SK-N-SH (cell line): Measurements from ENCODE around the gene SERF1B. TPM values are rescaled to one million over a fixed set of nuclear protein-coding genes. Genes with fewer than 3 reads are reported as not detected.
"Not testable (repeated sequence)": the region's sequence is repeated elsewhere in the genome, so short reads cannot be mapped to it uniquely, and the experiment has no call there.

ENCODE experiments used
- CTCF ChIA-PET: fragments of 300-600, 350-600 bp; formaldehyde crosslinking; extraction: SDS; loops from one replicate; lab custom pipeline; 2021; lab: Yijun Ruan, JAX
- POLR2A ChIA-PET: fragments of 350-600 bp; sonication (Branson Sonifier 250); formaldehyde crosslinking; extraction: SDS; loops from one replicate; lab custom pipeline; 2020; ENCODE audit warnings: antibody characterized with exemption, inconsistent platforms; lab: Yijun Ruan, JAX
- DNase-seq: peaks from one replicate; pipeline ENCODE4 v3.0.0; 2012
- H2AFZ ChIP-seq: fragments of 200-600 bp; sonication (generic); 2 replicates; pipeline ENCODE4 v1.8.1; 2016; ENCODE audit warnings: antibody characterized with exemption, mild to moderate bottlenecking, low read depth
- H3F3A ChIP-seq: fragments of 200-600 bp; sonication (generic); replicated peaks from 2 replicates; pipeline ENCODE3; 2016; ENCODE audit warnings: antibody characterized with exemption, mild to moderate bottlenecking; ENCODE audit not compliant: insufficient read depth
- H3K27ac ChIP-seq, 2 experiments: fragments of 200-500 bp in 1 of 2; fragments of 200-600 bp in 1 of 2; sonication (Bioruptor generic) in 1 of 2; sonication (generic), shearing (Covaris generic) in 1 of 2; 2 replicates each; pipeline versions ENCODE4 v1.5.1 to v1.6.1; 2014 to 2016; ENCODE audit warnings: low read depth in 2 of 2, inconsistent platforms in 1 of 2, low read length in 1 of 2, mild to moderate bottlenecking in 1 of 2, mixed read lengths in 1 of 2
- H3K27me3 ChIP-seq: fragments of 200-600 bp; sonication (generic), shearing (Covaris generic); 2 replicates; pipeline ENCODE4 v1.6.1; 2016; ENCODE audit warnings: mixed run types; ENCODE audit not compliant: insufficient read depth
- H3K36me3 ChIP-seq, 2 experiments: fragments of 200-500 bp in 1 of 2; fragments of 200-600 bp in 1 of 2; sonication (Bioruptor generic) in 1 of 2; sonication (generic) in 1 of 2; replicated peaks in 1 of 2; 2 replicates each; pipeline versions ENCODE3 to v1.5.1; 2014 to 2016; ENCODE audit warnings: low read length in 1 of 2, mild to moderate bottlenecking in 1 of 2; ENCODE audit not compliant: insufficient read depth in 2 of 2, control insufficient read depth in 1 of 2
- H3K4me1 ChIP-seq, 2 experiments: fragments of 200-500 bp in 1 of 2; fragments of 200-600 bp in 1 of 2; sonication (Bioruptor generic) in 1 of 2; sonication (generic), shearing (Covaris generic) in 1 of 2; 2 replicates each; pipeline versions ENCODE4 v1.5.1 to v1.6.1; 2014 to 2016; ENCODE audit warnings: low read depth in 1 of 2, low read length in 1 of 2, mixed run types in 1 of 2; ENCODE audit not compliant: insufficient read depth in 2 of 2, control insufficient read depth in 1 of 2
- H3K4me2 ChIP-seq: fragments of 200-600 bp; sonication (generic), shearing (Covaris generic); 2 replicates; pipeline ENCODE4 v1.6.1; 2017; ENCODE audit warnings: mixed run types
- H3K4me3 ChIP-seq, 2 experiments: fragments of 200-500 bp in 1 of 2; fragments of 200-600 bp in 1 of 2; sonication (Bioruptor generic) in 1 of 2; sonication (generic), shearing (Covaris generic) in 1 of 2; 2 replicates each; pipeline versions ENCODE4 v1.5.1 to v1.8.1; 2014 to 2016; ENCODE audit warnings: low read depth in 2 of 2, inconsistent platforms in 1 of 2, low read length in 1 of 2, mild to moderate bottlenecking in 1 of 2, mixed read lengths in 1 of 2, moderate library complexity in 1 of 2
- H3K79me2 ChIP-seq: fragments of 200-600 bp; sonication (generic); 2 replicates; pipeline ENCODE4 v1.8.1; 2017; ENCODE audit warnings: mild to moderate bottlenecking; ENCODE audit not compliant: insufficient read depth
- H3K9ac ChIP-seq: fragments of 200-600 bp; sonication (generic); 2 replicates; pipeline ENCODE4 v1.6.1; 2017; ENCODE audit warnings: mixed run types
- H3K9me2 ChIP-seq: fragments of 200-600 bp; sonication (generic); 2 replicates; pipeline ENCODE4 v1.6.1; 2017; ENCODE audit warnings: mixed run types
- H3K9me3 ChIP-seq: fragments of 200-600 bp; sonication (generic); 2 replicates; pipeline ENCODE4 v1.6.1; 2017; ENCODE audit warnings: mixed run types, mild to moderate bottlenecking, moderate library complexity
- H4K20me1 ChIP-seq: fragments of 200-600 bp; sonication (generic); 2 replicates; pipeline ENCODE4 v1.6.1; 2017; ENCODE audit warnings: mild to moderate bottlenecking, mixed run types; ENCODE audit not compliant: insufficient read depth
- WGBS: methylation state at CpG from one replicate; pipeline ENCODE4 v1.1.6; 2017; ENCODE audit warnings: low lambda C conversion rate; 5-methylcytosine and 5-hydroxymethylcytosine counted together
- polyA plus RNA-seq, 3 experiments: library from polyadenylated mRNA; depleted of rRNA; stranded (reverse); fragments of >200 nt; gene quantifications; 2 replicates each; pipeline ENCODE4 v1.2.3, GENCODE V29; 2012

SERF1B gene
- polyA plus RNA-seq, 1 of the 3 experiments (the other 2 are of a cell fraction): 69.3 TPM

- H3K27me3 ChIP-seq, H2AFZ ChIP-seq, H3K9ac ChIP-seq, H3K79me2 ChIP-seq, H3K36me3 ChIP-seq, H3K4me1 ChIP-seq, CTCF ChIA-PET, H3K4me2 ChIP-seq, H3K9me3 ChIP-seq, H4K20me1 ChIP-seq, DNase-seq, H3K4me3 ChIP-seq, H3F3A ChIP-seq, H3K9me2 ChIP-seq, POLR2A ChIA-PET, H3K27ac ChIP-seq: not testable (repeated sequence)
Measured at GRCh38 chr5:70041411-70041810, 16.4 kb downstream of the SERF1B start.

GRCh38 chr5:70049790-70050142 is 24.7 kb downstream of the SERF1B start:
- H3K4me2 ChIP-seq, H3K79me2 ChIP-seq, H3K4me1 ChIP-seq, H3K9ac ChIP-seq, POLR2A ChIA-PET, H2AFZ ChIP-seq, DNase-seq, H3K27ac ChIP-seq, H3K4me3 ChIP-seq, H3K36me3 ChIP-seq, H3K9me2 ChIP-seq, H4K20me1 ChIP-seq, CTCF ChIA-PET, H3K27me3 ChIP-seq, H3K9me3 ChIP-seq, H3F3A ChIP-seq: not testable (repeated sequence)
- no CpG with 5 or more reads among the region's 16 CpGs for WGBS

- H3K9me3 ChIP-seq, H3K79me2 ChIP-seq, CTCF ChIA-PET, DNase-seq, H3K9ac ChIP-seq, H3F3A ChIP-seq, H3K4me2 ChIP-seq, H3K27me3 ChIP-seq, H3K36me3 ChIP-seq, H3K4me3 ChIP-seq, H3K27ac ChIP-seq, POLR2A ChIA-PET, H3K9me2 ChIP-seq, H4K20me1 ChIP-seq, H3K4me1 ChIP-seq, H2AFZ ChIP-seq: not testable (repeated sequence)
- WGBS: no CpG with 5 or more reads among the region's 6 CpGs
Measured at GRCh38 chr5:70056289-70056942, 31.4 kb downstream of the SERF1B start.

DNA sequence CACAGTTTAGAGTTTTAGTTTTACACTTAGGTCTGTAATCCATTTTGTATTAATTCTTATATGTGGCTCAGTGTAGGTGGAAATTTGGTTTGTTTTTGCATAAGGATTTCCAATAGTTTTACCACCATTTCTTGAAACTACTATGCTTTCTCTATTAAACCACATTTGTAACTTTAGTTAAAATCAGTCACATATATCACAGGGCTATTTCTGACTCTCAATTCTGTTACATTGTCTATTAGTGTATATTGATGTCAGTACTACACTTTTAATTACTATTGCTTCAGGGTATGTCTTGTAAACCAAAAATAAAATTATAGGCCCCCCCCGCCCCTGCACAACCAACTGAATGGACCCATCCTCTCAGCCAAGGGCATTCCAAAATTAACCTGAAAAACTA is 32.1 kb downstream of the SERF1B start:
- H3F3A ChIP-seq, H2AFZ ChIP-seq, H3K9me2 ChIP-seq, H3K4me1 ChIP-seq, H3K27ac ChIP-seq, DNase-seq, CTCF ChIA-PET, H3K36me3 ChIP-seq, POLR2A ChIA-PET, H3K79me2 ChIP-seq, H3K9me3 ChIP-seq, H3K27me3 ChIP-seq, H3K4me3 ChIP-seq, H3K9ac ChIP-seq, H4K20me1 ChIP-seq, H3K4me2 ChIP-seq: not testable (repeated sequence)
- no CpG with 5 or more reads among the region's 1 CpG for WGBS

GRCh38 chr5:70077632-70078031 is 52.6 kb downstream of the SERF1B start:
- H3K9ac ChIP-seq, H3K79me2 ChIP-seq, H3K4me2 ChIP-seq, H3K9me3 ChIP-seq, H3K27me3 ChIP-seq, H3K27ac ChIP-seq, H3K4me3 ChIP-seq, H3K4me1 ChIP-seq, H2AFZ ChIP-seq, H3K36me3 ChIP-seq, H3K9me2 ChIP-seq, H4K20me1 ChIP-seq, DNase-seq, CTCF ChIA-PET, H3F3A ChIP-seq, POLR2A ChIA-PET: not testable (repeated sequence)
- WGBS: 100% methylated on average over 5 of the region's 8 CpGs

DNA sequence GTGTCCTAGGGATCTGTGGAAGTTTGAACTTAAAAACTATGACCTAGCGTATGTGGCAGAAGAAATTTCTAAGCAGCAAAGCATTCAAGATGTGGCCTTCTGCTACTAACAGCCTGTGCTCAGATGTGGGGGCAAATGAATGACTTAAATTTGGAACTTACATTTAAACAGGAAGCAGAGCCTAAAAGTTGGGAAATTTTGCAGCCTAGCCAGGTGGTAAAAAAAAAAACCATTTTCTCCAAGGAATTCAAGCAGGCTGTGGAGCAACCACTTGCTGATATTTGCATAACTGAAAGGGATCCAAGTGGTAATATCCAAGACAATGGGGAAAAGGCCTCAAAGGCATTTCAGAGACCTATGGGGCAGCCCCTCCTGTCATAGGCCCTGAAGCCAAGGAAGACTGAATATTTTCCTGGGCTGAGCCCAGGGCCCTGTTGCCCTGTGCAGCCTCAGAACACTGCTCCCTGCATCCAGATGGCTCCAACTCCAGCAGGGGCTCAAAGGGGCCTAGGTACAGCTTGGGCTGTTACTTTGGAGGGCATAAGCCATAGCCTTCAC is 63.9 kb downstream of the SERF1B start:
- H3F3A ChIP-seq, H3K9me3 ChIP-seq, DNase-seq, H3K9me2 ChIP-seq, H3K9ac ChIP-seq, CTCF ChIA-PET, H3K4me2 ChIP-seq, H4K20me1 ChIP-seq, POLR2A ChIA-PET, H3K4me1 ChIP-seq, H3K79me2 ChIP-seq, H2AFZ ChIP-seq, H3K27ac ChIP-seq, H3K36me3 ChIP-seq, H3K4me3 ChIP-seq, H3K27me3 ChIP-seq: not testable (repeated sequence)
- no CpG with 5 or more reads among the region's 1 CpG for WGBS
